Activated T-cell treated with anti-CD3 and anti-CD28 coated beads, Interleukin-2, amount 50 U/mL, for 4 hours (primary cell): ENCODE data around the gene TPTE. TPM values are rescaled to one million over a fixed set of nuclear protein-coding genes. Genes with fewer than 3 reads are reported as not detected.
"Not testable (repeated sequence)": the region's sequence is repeated elsewhere in the genome, so short reads cannot be mapped to it uniquely, and the experiment has no call there.

Experiments used
- ATAC-seq, 2 donors: fragments of 200-7000 bp; cut with Tn5 transposase; one replicate each; pipeline ENCODE4 v1.10.0; 2021
- DNase-seq: peaks from one replicate; pipeline ENCODE4 v3.0.0-alpha.2; 2020
- H3K27me3 Mint-ChIP-seq: one replicate; pipeline ENCODE4 v1.8.0; 2021; ENCODE audit warnings: low read depth, mixed read lengths
- H3K36me3 Mint-ChIP-seq: one replicate; pipeline ENCODE4 v1.8.0; 2022; ENCODE audit warnings: mixed read lengths; ENCODE audit not compliant: insufficient read depth
- H3K4me1 Mint-ChIP-seq: one replicate; pipeline ENCODE4 v1.8.0; 2021; ENCODE audit warnings: low read depth, mixed read lengths
- H3K4me3 Mint-ChIP-seq: one replicate; pipeline ENCODE4 v1.8.0; 2021; ENCODE audit warnings: mild to moderate bottlenecking, moderate library complexity, mixed read lengths
- H3K9me3 Mint-ChIP-seq: one replicate; pipeline ENCODE4 v1.8.0; 2021; ENCODE audit warnings: mixed read lengths
- total RNA-seq, 3 donors: library from RNA; stranded (reverse); gene quantifications; one replicate each; pipeline ENCODE4 v1.2.1, GENCODE V29; 2021

TPTE gene
- total RNA-seq, 3 donors from 2014 or later = not detected

DNA sequence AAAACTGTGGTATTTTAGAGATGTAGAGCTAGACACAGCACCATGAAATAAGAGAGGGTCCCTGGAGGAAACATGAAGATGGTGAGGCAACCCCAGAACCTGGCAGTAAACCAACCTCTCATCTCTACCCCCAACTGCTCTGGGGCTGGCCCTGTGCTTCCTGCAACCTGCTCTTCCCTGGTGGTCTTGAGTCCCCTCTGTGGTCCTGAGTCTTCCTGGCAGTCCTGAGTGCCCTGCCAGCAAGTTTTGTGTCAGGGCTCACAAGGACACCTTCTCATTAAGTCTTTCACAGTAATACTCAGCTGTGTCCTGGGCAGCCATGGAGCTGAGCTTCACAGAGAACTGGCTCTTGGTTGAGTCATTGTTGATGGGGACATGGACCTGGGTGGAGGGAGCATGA lies 118.4 kb downstream of the TPTE start:
- H3K36me3 Mint-ChIP-seq, DNase-seq, H3K27me3 Mint-ChIP-seq, H3K9me3 Mint-ChIP-seq, H3K4me1 Mint-ChIP-seq, H3K4me3 Mint-ChIP-seq: not testable (repeated sequence)
- ATAC-seq = peak in 1 of 2 donors; percentile 27

DNA sequence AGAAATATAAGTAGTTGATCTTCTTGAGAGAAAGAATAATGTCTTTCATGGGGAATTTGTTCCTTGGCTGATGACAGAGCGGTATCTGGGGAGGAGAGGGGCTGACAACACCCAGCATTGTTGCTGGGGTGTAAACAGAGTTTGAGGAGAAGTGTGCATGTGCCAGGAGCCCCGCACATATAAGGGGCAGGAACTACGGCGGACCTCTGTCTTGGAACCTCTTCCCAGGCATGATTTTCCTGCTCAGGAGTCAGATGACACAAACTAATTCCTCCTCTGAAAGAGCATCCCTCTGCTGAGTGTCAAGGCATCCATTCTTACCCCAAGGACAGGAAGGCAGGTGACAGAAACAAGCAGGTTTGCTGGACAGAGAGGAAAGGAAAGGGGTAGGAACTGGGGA lies 119.1 kb downstream of the TPTE start:
- Mint-ChIP-seq H3K27me3 (no peaks in the 10 kb centered on the region), H3K4me1 (no peaks in the 10 kb centered on the region), H3K36me3 (no peaks in the 10 kb centered on the region), H3K4me3 (no peak overlapping the region), H3K9me3 (no peaks in the 10 kb centered on the region)
- DNase-seq (no peak), ATAC-seq (no peak)

DNA sequence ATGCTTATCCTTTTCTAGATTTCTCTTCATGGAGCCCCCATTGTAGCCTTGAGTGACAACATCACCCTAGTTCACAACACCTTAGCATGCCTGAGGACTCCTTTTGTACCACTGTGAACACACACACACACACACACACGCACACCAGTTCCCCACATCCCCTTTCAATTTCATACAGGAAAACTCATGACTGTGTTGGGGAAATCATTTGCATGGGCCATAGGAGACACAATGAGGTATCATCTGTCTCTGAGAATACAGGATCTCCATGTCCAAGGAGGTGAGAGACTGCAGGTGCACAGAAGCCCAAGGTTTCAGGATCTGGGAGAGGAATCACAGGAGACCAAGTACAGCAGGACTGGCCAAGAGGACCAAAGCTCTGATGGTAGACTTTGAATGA lies 119.7 kb downstream of the TPTE start:
- Mint-ChIP-seq H3K4me1 (no peaks in the 10 kb centered on the region), H3K27me3 (no peaks in the 10 kb centered on the region), H3K9me3 (no peaks in the 10 kb centered on the region), H3K4me3 (no peak overlapping the region), H3K36me3 (no peaks in the 10 kb centered on the region)
- ATAC-seq = no peak
- DNase-seq = no peak

DNA sequence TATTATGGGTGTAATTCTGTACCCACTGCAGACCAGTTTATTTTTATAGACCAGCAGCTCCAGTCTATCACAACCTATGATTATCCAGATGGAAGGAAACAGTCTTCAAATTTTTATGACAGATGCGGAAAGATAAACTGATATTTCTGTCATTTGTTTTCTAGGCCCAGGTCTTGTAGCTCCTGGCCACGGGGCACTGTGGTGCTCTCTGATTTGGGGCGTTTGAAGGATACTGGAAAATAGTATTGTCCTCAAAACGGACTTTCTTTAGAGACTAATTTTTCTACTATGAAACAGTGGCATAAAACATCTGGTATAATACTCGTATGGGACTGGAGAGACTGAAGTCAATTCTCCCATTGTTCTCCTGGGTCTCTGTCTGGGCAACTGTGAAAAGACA lies 124.3 kb downstream of the TPTE start:
- not testable (repeated sequence) for ATAC-seq, H3K4me1 Mint-ChIP-seq, DNase-seq, H3K36me3 Mint-ChIP-seq, H3K27me3 Mint-ChIP-seq, H3K4me3 Mint-ChIP-seq, H3K9me3 Mint-ChIP-seq

DNA sequence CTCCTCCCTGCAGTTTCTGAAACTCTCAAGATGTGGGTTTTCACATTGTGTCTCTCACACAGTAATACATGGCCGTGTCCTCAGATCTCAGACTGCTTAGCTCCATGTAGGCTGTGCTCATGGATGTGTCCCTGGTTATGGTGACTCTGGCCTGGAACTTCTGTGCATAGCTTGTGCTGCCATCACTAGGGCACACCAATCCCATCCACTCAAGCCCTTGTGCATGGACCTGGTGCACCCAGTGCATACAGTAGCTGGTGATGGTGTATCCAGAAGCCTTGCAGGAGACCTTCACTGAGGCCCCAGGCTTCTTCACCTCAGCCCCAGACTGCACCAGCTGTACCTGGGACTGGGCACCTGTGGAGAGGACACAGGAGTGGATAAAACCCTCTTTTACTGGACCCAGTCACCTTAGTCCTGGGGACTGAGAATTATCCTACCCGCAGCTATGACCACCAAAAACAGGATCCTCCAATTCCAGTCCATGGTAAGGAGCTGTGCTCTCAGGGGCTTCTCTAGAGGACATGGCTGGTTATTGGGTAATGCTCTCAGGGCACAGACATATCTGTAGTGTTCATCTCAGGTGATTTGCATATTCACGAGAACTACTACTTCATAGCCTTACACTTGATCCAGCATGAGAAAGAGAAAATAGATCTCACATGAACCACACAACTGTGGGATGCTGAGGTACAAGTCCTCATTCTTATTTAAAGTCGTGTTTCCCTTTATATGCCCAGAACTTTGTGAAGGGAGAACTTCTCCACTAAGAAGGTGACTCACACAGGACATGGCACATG lies 128.2 kb downstream of the TPTE start:
- not testable (repeated sequence) for H3K4me1 Mint-ChIP-seq, H3K9me3 Mint-ChIP-seq, H3K4me3 Mint-ChIP-seq, H3K27me3 Mint-ChIP-seq, H3K36me3 Mint-ChIP-seq, ATAC-seq, DNase-seq

DNA sequence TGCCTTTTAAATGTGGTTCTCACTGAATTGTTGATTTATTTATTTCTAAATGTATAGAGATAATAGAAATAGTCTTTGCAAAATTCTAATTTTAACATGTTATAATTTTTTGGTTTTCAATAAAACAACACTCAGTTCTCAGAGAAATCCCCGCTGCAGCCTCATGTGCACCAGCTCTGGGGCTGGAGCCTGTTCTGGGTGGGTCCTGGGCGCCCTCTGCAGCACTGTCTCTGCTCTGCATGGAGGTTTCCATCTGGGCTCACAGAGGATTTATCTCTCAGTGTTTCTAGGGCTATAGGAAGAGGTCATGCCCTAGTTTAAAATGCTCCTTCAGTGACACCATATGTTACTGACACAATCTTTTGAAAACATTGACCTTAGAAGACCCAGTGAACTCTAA lies 128.9 kb downstream of the TPTE start:
- not testable (repeated sequence) for H3K27me3 Mint-ChIP-seq, ATAC-seq, H3K4me3 Mint-ChIP-seq, H3K4me1 Mint-ChIP-seq, H3K9me3 Mint-ChIP-seq, H3K36me3 Mint-ChIP-seq, DNase-seq
